Measurements from ENCODE around the gene SETD2. TPM values are rescaled to one million over a fixed set of nuclear protein-coding genes. Genes with fewer than 3 reads are reported as not detected.

SETD2 gene
- polyA plus RNA-seq, 1 of the 3 experiments (the other 2 are of a cell fraction) = 12.1 TPM

DNA sequence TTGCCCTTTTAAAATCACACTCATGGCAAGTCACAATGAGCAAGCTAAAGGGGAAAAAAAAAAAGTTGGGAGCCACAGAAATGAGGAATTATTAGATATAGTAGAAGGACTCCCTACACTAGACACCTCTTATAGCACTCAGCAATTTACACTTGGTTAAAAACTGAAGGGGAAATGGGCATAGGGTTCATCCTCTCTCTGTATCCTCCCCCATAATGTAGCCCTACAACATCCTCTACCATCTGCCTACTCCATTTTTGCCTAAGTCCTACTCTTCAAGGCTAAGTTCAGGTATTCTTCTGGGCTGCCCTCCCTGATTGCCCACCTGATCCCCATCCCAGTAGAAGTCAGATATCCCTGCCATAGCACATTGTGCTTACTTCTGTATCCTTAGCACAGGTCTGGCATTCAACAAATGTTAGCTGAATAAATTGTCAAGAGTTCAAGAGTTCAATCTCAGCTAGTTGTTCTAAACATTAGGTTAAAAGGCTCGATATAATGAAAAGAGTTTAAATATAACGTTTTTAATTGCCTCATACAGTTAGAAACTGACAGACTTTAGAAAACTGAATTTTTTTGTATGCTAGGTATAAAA, 14.5 kb downstream of the SETD2 start:
- H3K27me3 ChIP-seq (ENCODE audit: insufficient read depth) = no peaks in the 10 kb centered on the region
- H3K9ac ChIP-seq = no peak overlapping the region
- TF ChIP-seq FOSL2 (IDR thresholded peaks at IDR 0.05; ENCODE audit: borderline replicate concordance, low read depth) = no peak
- peaks cover 0 to 3% of the 10 kb centered on the region in 2 experiments; a peak in 1 of 4 replicates for H3K4me1 ChIP-seq (ENCODE audit: control insufficient read depth in 1 of 2, insufficient read depth in 2 of 2, low read depth in 1 of 2, low read length in 1 of 2)
- peaks cover 3% of the 10 kb centered on the region for H3F3A ChIP-seq (replicated peaks; ENCODE audit: insufficient read depth)
- H3K4me3 ChIP-seq (ENCODE audit: low read depth in 2 of 2, low read length in 1 of 2) = no peak overlapping the region
- H3K36me3 ChIP-seq (replicated peaks in 1 of 2; ENCODE audit: control insufficient read depth in 1 of 2, insufficient read depth in 2 of 2, low read length in 1 of 2) = peaks cover 0 to 2% of the 10 kb centered on the region in 2 experiments
- no peaks in the 10 kb centered on the region for H3K9me3 ChIP-seq
- DNase-seq = no peak
- no peak overlapping the region for H2AFZ ChIP-seq (ENCODE audit: low read depth)
- peaks cover 100% of the 10 kb centered on the region for H3K79me2 ChIP-seq (ENCODE audit: insufficient read depth)
- CTCF ChIA-PET = interaction anchor here (0.8 kb wide), 1 partner anchor 23 kb away, joined by 4 read pairs; no protein-coding TSS in a partner anchor
- H4K20me1 ChIP-seq (ENCODE audit: insufficient read depth) = peaks cover 98% of the 10 kb centered on the region
- H3K4me2 ChIP-seq = no peak overlapping the region
- WGBS (ENCODE audit: low lambda C conversion rate) = 42% methylated on average over 2 of the region's 2 CpGs
- H3K9me2 ChIP-seq = no peaks in the 10 kb centered on the region
- POLR2A ChIA-PET = interaction anchor here (1.1 kb wide), 1 partner anchor 14 kb away, joined by 4 read pairs; the partner anchor contains the start of gene SETD2
- H3K27ac ChIP-seq (ENCODE audit: low read depth in 2 of 2, low read length in 1 of 2) = no peak overlapping the region

DNA sequence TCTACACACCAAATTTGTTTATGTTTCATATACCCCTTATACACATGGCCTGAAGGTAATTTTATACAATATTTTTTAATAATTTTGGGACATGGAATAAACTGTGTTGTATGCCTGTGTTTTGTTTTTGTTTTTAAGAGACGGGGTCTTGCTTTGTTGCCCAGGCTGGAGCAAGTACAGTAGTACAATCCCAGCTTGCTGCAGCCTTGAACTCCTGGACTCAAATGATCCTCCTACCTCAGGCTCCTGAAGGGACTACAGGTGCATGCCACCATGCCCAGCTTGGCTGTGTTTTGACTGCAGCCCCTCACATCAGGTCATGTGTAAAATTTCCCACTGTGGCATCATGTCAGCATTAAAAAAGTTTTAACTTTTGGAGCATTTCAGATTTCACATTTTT, 18.6 kb downstream of the SETD2 start:
- Histone ChIP-seq H3F3A (replicated peaks; ENCODE audit: insufficient read depth) (peaks cover 3% of the 10 kb centered on the region), H3K27ac (ENCODE audit: low read depth in 2 of 2, low read length in 1 of 2) (no peak overlapping the region), H3K4me3 (ENCODE audit: low read depth in 2 of 2, low read length in 1 of 2) (no peak overlapping the region), H3K27me3 (ENCODE audit: insufficient read depth) (no peaks in the 10 kb centered on the region), H3K4me2 (no peak overlapping the region), H2AFZ (ENCODE audit: low read depth) (no peak overlapping the region), H3K36me3 (replicated peaks in 1 of 2; ENCODE audit: control insufficient read depth in 1 of 2, insufficient read depth in 2 of 2, low read length in 1 of 2) (no peaks in the 10 kb centered on the region), H3K9me2 (no peaks in the 10 kb centered on the region), H3K4me1 (ENCODE audit: control insufficient read depth in 1 of 2, insufficient read depth in 2 of 2, low read depth in 1 of 2, low read length in 1 of 2) (no peaks in the 10 kb centered on the region), H4K20me1 (ENCODE audit: insufficient read depth) (peaks cover 98% of the 10 kb centered on the region), H3K9ac (no peak overlapping the region), H3K79me2 (ENCODE audit: insufficient read depth) (peaks cover 100% of the 10 kb centered on the region), H3K9me3 (no peaks in the 10 kb centered on the region)
- no peak for DNase-seq
- 91% methylated on average over 1 of the region's 1 CpG for WGBS (ENCODE audit: low lambda C conversion rate)
- ChIA-PET CTCF (interaction anchor here (2.3 kb wide), 1 partner anchor 15 kb away, joined by 6 read pairs; no protein-coding TSS in a partner anchor), POLR2A (no interaction called here)
- TF ChIP-seq GABPA (IDR thresholded peaks at IDR 0.05; ENCODE audit: low read depth) (no peak), TCF12 (IDR thresholded peaks at IDR 0.05) (no peak), MEF2A (IDR thresholded peaks at IDR 0.05; ENCODE audit: borderline replicate concordance, low read depth) (no peak), RXRA (IDR thresholded peaks at IDR 0.05; ENCODE audit: borderline replicate concordance, low read depth) (no peak), POLR2AphosphoS5 (IDR thresholded peaks at IDR 0.05; ENCODE audit: low read depth, low read length) (no peak), FOSL2 (IDR thresholded peaks at IDR 0.05; ENCODE audit: borderline replicate concordance, low read depth) (no peak), GATA2 (CRISPR knock-in tag; IDR thresholded peaks at IDR 0.05) (no peak), RCOR1 (IDR thresholded peaks at IDR 0.05; ENCODE audit: low read length) (no peak), ELF1 (IDR thresholded peaks at IDR 0.05) (no peak), FOXJ3 (CRISPR knock-in tag; IDR thresholded peaks at IDR 0.05) (no peak), SMC3 (IDR thresholded peaks at IDR 0.05; ENCODE audit: low read depth, low read length) (no peak)
- TF ChIP-seq, protein P1, sequence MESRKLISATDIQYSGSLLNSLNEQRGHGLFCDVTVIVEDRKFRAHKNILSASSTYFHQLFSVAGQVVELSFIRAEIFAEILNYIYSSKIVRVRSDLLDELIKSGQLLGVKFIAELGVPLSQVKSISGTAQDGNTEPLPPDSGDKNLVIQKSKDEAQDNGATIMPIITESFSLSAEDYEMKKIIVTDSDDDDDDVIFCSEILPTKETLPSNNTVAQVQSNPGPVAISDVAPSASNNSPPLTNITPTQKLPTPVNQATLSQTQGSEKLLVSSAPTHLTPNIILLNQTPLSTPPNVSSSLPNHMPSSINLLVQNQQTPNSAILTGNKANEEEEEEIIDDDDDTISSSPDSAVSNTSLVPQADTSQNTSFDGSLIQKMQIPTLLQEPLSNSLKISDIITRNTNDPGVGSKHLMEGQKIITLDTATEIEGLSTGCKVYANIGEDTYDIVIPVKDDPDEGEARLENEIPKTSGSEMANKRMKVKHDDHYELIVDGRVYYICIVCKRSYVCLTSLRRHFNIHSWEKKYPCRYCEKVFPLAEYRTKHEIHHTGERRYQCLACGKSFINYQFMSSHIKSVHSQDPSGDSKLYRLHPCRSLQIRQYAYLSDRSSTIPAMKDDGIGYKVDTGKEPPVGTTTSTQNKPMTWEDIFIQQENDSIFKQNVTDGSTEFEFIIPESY (IDR thresholded peaks at IDR 0.05; ENCODE audit: borderline replicate concordance, low read depth) = no peak
- TF ChIP-seq, protein P2, sequence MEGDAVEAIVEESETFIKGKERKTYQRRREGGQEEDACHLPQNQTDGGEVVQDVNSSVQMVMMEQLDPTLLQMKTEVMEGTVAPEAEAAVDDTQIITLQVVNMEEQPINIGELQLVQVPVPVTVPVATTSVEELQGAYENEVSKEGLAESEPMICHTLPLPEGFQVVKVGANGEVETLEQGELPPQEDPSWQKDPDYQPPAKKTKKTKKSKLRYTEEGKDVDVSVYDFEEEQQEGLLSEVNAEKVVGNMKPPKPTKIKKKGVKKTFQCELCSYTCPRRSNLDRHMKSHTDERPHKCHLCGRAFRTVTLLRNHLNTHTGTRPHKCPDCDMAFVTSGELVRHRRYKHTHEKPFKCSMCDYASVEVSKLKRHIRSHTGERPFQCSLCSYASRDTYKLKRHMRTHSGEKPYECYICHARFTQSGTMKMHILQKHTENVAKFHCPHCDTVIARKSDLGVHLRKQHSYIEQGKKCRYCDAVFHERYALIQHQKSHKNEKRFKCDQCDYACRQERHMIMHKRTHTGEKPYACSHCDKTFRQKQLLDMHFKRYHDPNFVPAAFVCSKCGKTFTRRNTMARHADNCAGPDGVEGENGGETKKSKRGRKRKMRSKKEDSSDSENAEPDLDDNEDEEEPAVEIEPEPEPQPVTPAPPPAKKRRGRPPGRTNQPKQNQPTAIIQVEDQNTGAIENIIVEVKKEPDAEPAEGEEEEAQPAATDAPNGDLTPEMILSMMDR (IDR thresholded peaks at IDR 0.05) = no peak
- TF ChIP-seq, protein P3, sequence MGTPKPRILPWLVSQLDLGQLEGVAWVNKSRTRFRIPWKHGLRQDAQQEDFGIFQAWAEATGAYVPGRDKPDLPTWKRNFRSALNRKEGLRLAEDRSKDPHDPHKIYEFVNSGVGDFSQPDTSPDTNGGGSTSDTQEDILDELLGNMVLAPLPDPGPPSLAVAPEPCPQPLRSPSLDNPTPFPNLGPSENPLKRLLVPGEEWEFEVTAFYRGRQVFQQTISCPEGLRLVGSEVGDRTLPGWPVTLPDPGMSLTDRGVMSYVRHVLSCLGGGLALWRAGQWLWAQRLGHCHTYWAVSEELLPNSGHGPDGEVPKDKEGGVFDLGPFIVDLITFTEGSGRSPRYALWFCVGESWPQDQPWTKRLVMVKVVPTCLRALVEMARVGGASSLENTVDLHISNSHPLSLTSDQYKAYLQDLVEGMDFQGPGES (IDR thresholded peaks at IDR 0.05; ENCODE audit: low read depth, low read length) = no peak
- TF ChIP-seq, protein P4, sequence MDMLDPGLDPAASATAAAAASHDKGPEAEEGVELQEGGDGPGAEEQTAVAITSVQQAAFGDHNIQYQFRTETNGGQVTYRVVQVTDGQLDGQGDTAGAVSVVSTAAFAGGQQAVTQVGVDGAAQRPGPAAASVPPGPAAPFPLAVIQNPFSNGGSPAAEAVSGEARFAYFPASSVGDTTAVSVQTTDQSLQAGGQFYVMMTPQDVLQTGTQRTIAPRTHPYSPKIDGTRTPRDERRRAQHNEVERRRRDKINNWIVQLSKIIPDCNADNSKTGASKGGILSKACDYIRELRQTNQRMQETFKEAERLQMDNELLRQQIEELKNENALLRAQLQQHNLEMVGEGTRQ (IDR thresholded peaks at IDR 0.05; ENCODE audit: borderline replicate concordance, low read depth, low read length) = no peak
- TF ChIP-seq, protein P5, sequence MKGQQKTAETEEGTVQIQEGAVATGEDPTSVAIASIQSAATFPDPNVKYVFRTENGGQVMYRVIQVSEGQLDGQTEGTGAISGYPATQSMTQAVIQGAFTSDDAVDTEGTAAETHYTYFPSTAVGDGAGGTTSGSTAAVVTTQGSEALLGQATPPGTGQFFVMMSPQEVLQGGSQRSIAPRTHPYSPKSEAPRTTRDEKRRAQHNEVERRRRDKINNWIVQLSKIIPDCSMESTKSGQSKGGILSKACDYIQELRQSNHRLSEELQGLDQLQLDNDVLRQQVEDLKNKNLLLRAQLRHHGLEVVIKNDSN (IDR thresholded peaks at IDR 0.05; ENCODE audit: borderline replicate concordance, low read depth) = no peak
- TF ChIP-seq, protein P6, sequence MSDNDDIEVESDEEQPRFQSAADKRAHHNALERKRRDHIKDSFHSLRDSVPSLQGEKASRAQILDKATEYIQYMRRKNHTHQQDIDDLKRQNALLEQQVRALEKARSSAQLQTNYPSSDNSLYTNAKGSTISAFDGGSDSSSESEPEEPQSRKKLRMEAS (IDR thresholded peaks at IDR 0.05; ENCODE audit: low read depth) = no peak
